Common myeloid progenitor, CD34-positive (primary cell): ENCODE results near the gene FTO.

Source experiments
- CTCF ChIA-PET: fragments of 350-600 bp; sonication (Branson Sonifier 250); formaldehyde crosslinking; loops from one replicate; lab custom pipeline; 2021; ENCODE audit warnings: antibody characterized with exemption; lab: Charles Lee
- POLR2A ChIA-PET: fragments of 350-600 bp; sonication (Branson Sonifier 250); formaldehyde crosslinking; loops from one replicate; lab custom pipeline; 2021; ENCODE audit warnings: antibody characterized with exemption; lab: Charles Lee
- DNase-seq, 3 donors: peaks; one replicate each; pipeline versions ENCODE4 v3.0.0 to v3.0.0-alpha.2; 2013
- H3K27ac ChIP-seq, 2 experiments: 1 replicate in 1 of 2; 2 replicates in 1 of 2; pipeline ENCODE4 v1.7.0; 2013; ENCODE audit warnings: inconsistent platforms in 2 of 2, low read length in 2 of 2, mild to moderate bottlenecking in 2 of 2, low read depth in 1 of 2, moderate library complexity in 1 of 2; ENCODE audit not compliant: severe bottlenecking in 2 of 2, insufficient read depth in 1 of 2, poor library complexity in 1 of 2
- H3K27me3 ChIP-seq, 5 experiments: replicated peaks in 2 of 5; 1 replicate in 3 of 5; 2 replicates in 2 of 5; pipeline versions ENCODE4 v1.6.1 to v1.7.0; 2013; ENCODE audit warnings: low read length in 4 of 5, mild to moderate bottlenecking in 2 of 5, moderate library complexity in 2 of 5, inconsistent platforms in 1 of 5; ENCODE audit not compliant: insufficient read depth in 5 of 5, control insufficient read depth in 4 of 5
- H3K36me3 ChIP-seq, 4 experiments: 1 replicate in 2 of 4; 2 replicates in 2 of 4; pipeline versions ENCODE4 v1.6.1 to v1.7.0; 2013; ENCODE audit warnings: low read length in 3 of 4, control low read depth in 1 of 4, mild to moderate bottlenecking in 1 of 4; ENCODE audit not compliant: control insufficient read depth in 4 of 4, insufficient read depth in 4 of 4
- H3K4me1 ChIP-seq, 4 experiments: 1 replicate in 3 of 4; 2 replicates in 1 of 4; pipeline versions ENCODE4 v1.6.1 to v1.7.1; 2013; ENCODE audit warnings: low read length in 3 of 4, mild to moderate bottlenecking in 3 of 4, control low read depth in 1 of 4, inconsistent platforms in 1 of 4, moderate library complexity in 1 of 4; ENCODE audit not compliant: control insufficient read depth in 4 of 4, insufficient read depth in 4 of 4; ENCODE audit errors: control extremely low read depth in 1 of 4
- H3K4me3 ChIP-seq, 7 experiments: 1 replicate in 4 of 7; 2 replicates in 3 of 7; pipeline versions ENCODE4 v1.5.1 to v1.7.0; 2013; ENCODE audit warnings: mild to moderate bottlenecking in 7 of 7, low read length in 6 of 7, moderate library complexity in 6 of 7, inconsistent platforms in 2 of 7, low read depth in 2 of 7, control low read depth in 1 of 7; ENCODE audit not compliant: insufficient read depth in 4 of 7, control insufficient read depth in 1 of 7; ENCODE audit errors: extremely low read depth in 1 of 7
- H3K9me3 ChIP-seq, 5 experiments: 1 replicate in 4 of 5; 2 replicates in 1 of 5; pipeline versions ENCODE4 v1.6.1 to v1.7.1; 2013; ENCODE audit warnings: low read length in 4 of 5, mild to moderate bottlenecking in 2 of 5, inconsistent platforms in 1 of 5, low read depth in 1 of 5, moderate library complexity in 1 of 5; ENCODE audit not compliant: control insufficient read depth in 4 of 5, insufficient read depth in 2 of 5; ENCODE audit errors: control extremely low read depth in 1 of 5
- WGBS: methylation state at CpG from one replicate; pipeline ENCODE4 v1.1.5; 2013; ENCODE audit not compliant: insufficient coverage; 5-methylcytosine and 5-hydroxymethylcytosine counted together

Gene FTO

GRCh38 chr16:53967572-53967971 is 263.6 kb downstream of the FTO start:
- Histone ChIP-seq H3K9me3 (no peaks in the 10 kb centered on the region), H3K4me1 (no peaks in the 10 kb centered on the region), H3K36me3 (no peaks in the 10 kb centered on the region), H3K4me3 (no peak overlapping the region), H3K27ac (no peak overlapping the region), H3K27me3 (no peaks in the 10 kb centered on the region)
- POLR2A ChIA-PET: no interaction called here
- CTCF ChIA-PET: no interaction called here
- DNase-seq: no peak
- WGBS: 82% methylated on average over 1 of the region's 6 CpGs

- Histone ChIP-seq H3K9me3 (no peaks in the 10 kb centered on the region), H3K27me3 (no peaks in the 10 kb centered on the region), H3K4me1 (no peaks in the 10 kb centered on the region), H3K4me3 (no peak overlapping the region), H3K36me3 (no peaks in the 10 kb centered on the region), H3K27ac (no peak overlapping the region)
- ChIA-PET CTCF (no interaction called here), POLR2A (no interaction called here)
- 92% methylated on average over 2 of the region's 2 CpGs for WGBS
- no peak for DNase-seq
Observed at GRCh38 chr16:53968454-53968853, 264.5 kb downstream of the FTO start.

GRCh38 chr16:53968896-53969295 is 264.9 kb downstream of the FTO start:
- Histone ChIP-seq H3K9me3 (no peaks in the 10 kb centered on the region), H3K4me1 (no peaks in the 10 kb centered on the region), H3K27ac (no peak overlapping the region), H3K4me3 (no peak overlapping the region), H3K27me3 (no peaks in the 10 kb centered on the region), H3K36me3 (no peaks in the 10 kb centered on the region)
- DNase-seq: no peak
- no CpG with 5 or more reads among the region's 1 CpG for WGBS
- POLR2A ChIA-PET: no interaction called here
- CTCF ChIA-PET: no interaction called here

GRCh38 chr16:53971616-53972015 is 267.7 kb downstream of the FTO start:
- Histone ChIP-seq H3K36me3 (no peaks in the 10 kb centered on the region), H3K4me1 (no peaks in the 10 kb centered on the region), H3K27me3 (no peaks in the 10 kb centered on the region), H3K4me3 (no peak overlapping the region), H3K27ac (no peak overlapping the region), H3K9me3 (no peaks in the 10 kb centered on the region)
- DNase-seq: no peak
- 96% methylated on average over 4 of the region's 5 CpGs for WGBS
- CTCF ChIA-PET: no interaction called here
- POLR2A ChIA-PET: no interaction called here

GRCh38 chr16:53973021-53973420 is 269.1 kb downstream of the FTO start:
- CTCF ChIA-PET: interaction anchor here (1.1 kb wide), 1 partner anchor 10 kb away, joined by 3 read pairs; no protein-coding TSS in a partner anchor
- H3K27me3 ChIP-seq: no peaks in the 10 kb centered on the region
- no peak overlapping the region for H3K27ac ChIP-seq
- H3K4me3 ChIP-seq: no peak overlapping the region
- DNase-seq: no peak
- H3K36me3 ChIP-seq: no peaks in the 10 kb centered on the region
- POLR2A ChIA-PET: no interaction called here
- H3K4me1 ChIP-seq: no peaks in the 10 kb centered on the region
- H3K9me3 ChIP-seq: no peaks in the 10 kb centered on the region
- WGBS: 92% methylated on average over 4 of the region's 4 CpGs

GRCh38 chr16:53974484-53975080 is 270.6 kb downstream of the FTO start:
- no peak overlapping the region for H3K27ac ChIP-seq
- H3K9me3 ChIP-seq: no peaks in the 10 kb centered on the region
- no peak for DNase-seq
- no peaks in the 10 kb centered on the region for H3K27me3 ChIP-seq
- H3K4me1 ChIP-seq: no peaks in the 10 kb centered on the region
- H3K4me3 ChIP-seq: no peak overlapping the region
- POLR2A ChIA-PET: no interaction called here
- WGBS: 100% methylated on average over 3 of the region's 4 CpGs
- CTCF ChIA-PET: no interaction called here
- no peaks in the 10 kb centered on the region for H3K36me3 ChIP-seq

- no peak overlapping the region for H3K4me3 ChIP-seq
- no peak for DNase-seq
Observed at GRCh38 chr16:53980675-53981074, 276.7 kb downstream of the FTO start.

More at GRCh38 chr16:53980675-53981074, 276.7 kb downstream of the FTO start:
- Histone ChIP-seq H3K27me3 (no peaks in the 10 kb centered on the region), H3K9me3 (no peaks in the 10 kb centered on the region), H3K4me1 (no peaks in the 10 kb centered on the region), H3K27ac (no peak overlapping the region), H3K36me3 (no peaks in the 10 kb centered on the region)
- POLR2A ChIA-PET: no interaction called here
- CTCF ChIA-PET: interaction anchor here (1.6 kb wide), 1 partner anchor 11 kb away, joined by 3 read pairs; no protein-coding TSS in a partner anchor
- no CpG with 5 or more reads among the region's 3 CpGs for WGBS
